Breast epithelium (tissue), 3 donors: ENCODE measurements around the gene ANKMY2.

Experiments used
- CTCF ChIP-seq, 3 donors: fragments of 450-650 bp; IDR thresholded peaks; one replicate each; pipeline ENCODE4 v1.5.1; 2016 to 2017; ENCODE audit warnings: antibody characterized with exemption in 3 of 3, mild to moderate bottlenecking in 3 of 3, moderate library complexity in 3 of 3
- POLR2A ChIP-seq: fragments of 450-650 bp; IDR thresholded peaks from one replicate; pipeline ENCODE4 v1.6.1; 2016; ENCODE audit warnings: antibody characterized with exemption, mild to moderate bottlenecking, moderate library complexity
- POLR2AphosphoS5 ChIP-seq, 3 donors: sonication (generic); formaldehyde crosslinking; IDR thresholded peaks; one replicate each; pipeline ENCODE4 v1.6.1; 2017; ENCODE audit warnings: antibody characterized with exemption in 3 of 3

GRCh38 chr7:16655394-16655793 is 9.8 kb upstream of the ANKMY2 start:
- TF ChIP-seq POLR2A (no peak), CTCF (IDR thresholded peaks at IDR 0.05) (no peak), POLR2AphosphoS5 (IDR thresholded peaks at IDR 0.05) (no peak)
